Heart right ventricle (tissue), 16 donors: ENCODE data around the gene OCA2. TPM values are rescaled to one million over a fixed set of nuclear protein-coding genes. Genes with fewer than 3 reads are reported as not detected.

ENCODE experiments used
- ATAC-seq, 8 donors: fragments of 200-7000 bp; cut with Tn5 transposase; one replicate each; pipeline ENCODE4 v1.9.1; 2020; ENCODE audit warnings: mild to moderate bottlenecking in 8 of 8, moderate library complexity in 8 of 8, moderate number of reproducible peaks in 1 of 8
- DNase-seq, 2 donors: peaks; one replicate each; pipeline ENCODE4 v3.0.0-alpha.2; 2020
- H3K27ac ChIP-seq, 10 donors: fragments of 200-600 bp; sonication (generic) in 2 of 10; one replicate each; pipeline versions ENCODE4 v1.5.0 to v1.8.0; 2020 to 2022; ENCODE audit warnings: mild to moderate bottlenecking in 3 of 10
- H3K27me3 ChIP-seq, 7 donors: fragments of 200-600 bp; one replicate each; pipeline ENCODE4 v1.8.0; 2021 to 2022; ENCODE audit warnings: mild to moderate bottlenecking in 2 of 7
- H3K36me3 ChIP-seq, 9 donors: fragments of 200-600 bp; sonication (generic) in 1 of 9; one replicate each; pipeline versions ENCODE4 v1.5.0 to v1.8.0; 2020 to 2022; ENCODE audit warnings: mild to moderate bottlenecking in 2 of 9
- H3K4me1 ChIP-seq, 9 donors: fragments of 200-600 bp; sonication (generic) in 1 of 9; one replicate each; pipeline versions ENCODE4 v1.5.0 to v1.8.0; 2020 to 2022; ENCODE audit warnings: mild to moderate bottlenecking in 4 of 9
- H3K4me3 ChIP-seq, 10 donors: fragments of 200-600 bp; sonication (generic) in 2 of 10; one replicate each; pipeline versions ENCODE4 v1.5.0 to v1.8.0; 2020 to 2022; ENCODE audit warnings: mild to moderate bottlenecking in 7 of 10, moderate library complexity in 2 of 10
- H3K9me3 ChIP-seq, 11 donors: fragments of 200-600 bp in 10 of 11; sonication (generic) in 2 of 11; one replicate each; pipeline versions ENCODE4 v1.5.0 to v1.8.0; 2013 to 2022; ENCODE audit warnings: mild to moderate bottlenecking in 2 of 11, control low read depth in 1 of 11, moderate library complexity in 1 of 11
- CTCF ChIP-seq, 9 donors: fragments of 200-600 bp; sonication (generic) in 2 of 9; IDR thresholded peaks; one replicate each; pipeline versions ENCODE4 v1.5.0 to v1.8.0; 2021 to 2022; ENCODE audit warnings: antibody characterized with exemption in 9 of 9, mild to moderate bottlenecking in 5 of 9, moderate library complexity in 1 of 9
- WGBS, 2 donors: extraction: QIAGEN DNeasy Blood & Tissue Kit; methylation state at CpG; one replicate each; pipeline ENCODE4 v1.1.7; 2013; ENCODE audit warnings: inconsistent platforms in 1 of 2; 5-methylcytosine and 5-hydroxymethylcytosine counted together
- intact Hi-C, 10 donors: fragments of 100-400 bp; cut with DNase I; formaldehyde crosslinking; loops; one replicate each; pipeline versions ENCODE4 v1.11.1 to v1.14.2; 2022
- polyA plus RNA-seq, 2 donors: library from polyadenylated mRNA; stranded (reverse); fragments of 200-250 nt; gene quantifications; one replicate each; pipeline ENCODE4 v1.2.3, GENCODE V29; 2013
- total RNA-seq, 10 donors: library from RNA; stranded (reverse); fragmentation: NEBNext Ultra II Directional in 3 of 10; extraction: Animal tissue kit (Norgen Biotek cat#: 25700) in 3 of 10; gene quantifications; one replicate each; pipeline versions ENCODE4 v1.2.1 to v1.2.4, GENCODE V29; 2021 to 2023
- donor health status: Arrhythmogenic right ventricular cardiomyopathy.
- donor health status: ischemic (EF 13 %, LVEDD 7.1; RV severe dilation, severe dysfunction).
- donor health status: healthy with polysubstance abuse.
- donor health status: DM: no; HTN: yes; CAD: no.
- donor health status: DM: no; HTN: no; CAD: no.
- donor health status: ischemic (EF 25% LVEDD 6.9; RV normal size, moderate dysfunction).
- donor health status: ischemic (EF 25% LVEDD 5.7; RV mildly dilated, moderate dysfunction).
- donor health status: healthy.
- donor health status: DM: yes; HTN: yes; CAD: no.
- donor health status: Ischemic cardiomyopathy.
- donor health status: ischemic (EF 35%, LVEDD 5.7; RV mildly dilated, moderate dysfunction).
- donor health status: nonischemic (EF 11% LVEDD 7.7; RV severe dilation, severe dysfunction).
- donor health status: DM: yes; HTN: yes; CAD: no.
- donor health status: PGD.
- donor health status: ischemic (EF 29% LVEDD 5.4; RV normal size, mild dysfunction).
- donor health status: nonischemic (EF 23%, LVEDD 6.1; RV moderate dilation, normal function).

The OCA2 gene
- total and polyA plus RNA-seq, 12 donors, result 0.04 to 0.32 (median 0.17) TPM; not detected in 6

GRCh38 chr15:27935328-27935727 is 163.8 kb downstream of the OCA2 start:
- Histone ChIP-seq H3K9me3 (peaks cover 0 to 37% (median 16%) of the 10 kb centered on the region in 11 donors), H3K4me3 (no peak overlapping the region), H3K27ac (no peak overlapping the region), H3K36me3 (no peaks in the 10 kb centered on the region), H3K27me3 (peaks cover 0 to 12% (median 4%) of the 10 kb centered on the region in 7 donors), H3K4me1 (no peaks in the 10 kb centered on the region)
- ATAC-seq (no peak), DNase-seq (no peak)
- intact Hi-C loops, result no loop called here
- 71 to 81% methylated on average over 4 of the region's 4 CpGs for WGBS, 2 donors
- TF ChIP-seq CTCF (IDR thresholded peaks at IDR 0.05), result no peak

GRCh38 chr15:27934782-27935181 is 164.3 kb downstream of the OCA2 start:
- DNase-seq (no peak), ATAC-seq (no peak)
- TF ChIP-seq CTCF (IDR thresholded peaks at IDR 0.05), result no peak
- no peak overlapping the region for H3K4me3 ChIP-seq
- no peaks in the 10 kb centered on the region for H3K4me1 ChIP-seq
- H3K27me3 ChIP-seq, result peaks cover 0 to 12% (median 4%) of the 10 kb centered on the region in 7 donors
- 54 to 61% methylated on average over 9 of the region's 9 CpGs for WGBS, 2 donors
- intact Hi-C loops, result no loop called here
- H3K27ac ChIP-seq, result no peak overlapping the region
- peaks cover 0 to 38% (median 16%) of the 10 kb centered on the region in 11 donors for H3K9me3 ChIP-seq
- no peaks in the 10 kb centered on the region for H3K36me3 ChIP-seq

- 89 to 93% methylated on average over 6 of the region's 6 CpGs for WGBS, 2 donors
- no peak for ATAC-seq
- Histone ChIP-seq H3K9me3 (peaks cover 0 to 38% (median 16%) of the 10 kb centered on the region in 11 donors), H3K27ac (no peak overlapping the region), H3K27me3 (peaks cover 0 to 12% (median 4%) of the 10 kb centered on the region in 7 donors), H3K4me1 (no peaks in the 10 kb centered on the region), H3K36me3 (no peaks in the 10 kb centered on the region), H3K4me3 (no peak overlapping the region)
- no peak for TF ChIP-seq CTCF (IDR thresholded peaks at IDR 0.05)
- no peak for DNase-seq
- intact Hi-C loops, result no loop called here
These were observed 165.6 kb downstream of the OCA2 start for GRCh38 chr15:27933562-27933961.

- Histone ChIP-seq H3K36me3 (no peaks in the 10 kb centered on the region), H3K27ac (no peak overlapping the region), H3K4me3 (no peak overlapping the region), H3K27me3 (peaks cover 0 to 8% (median 0%) of the 10 kb centered on the region in 7 donors), H3K9me3 (peaks cover 0 to 38% (median 16%) of the 10 kb centered on the region in 11 donors), H3K4me1 (no peaks in the 10 kb centered on the region)
- intact Hi-C loops, result no loop called here
- 84 to 91% methylated on average over 3 of the region's 3 CpGs for WGBS, 2 donors
- DNase-seq (no peak), ATAC-seq (no peak)
- TF ChIP-seq CTCF (IDR thresholded peaks at IDR 0.05), result no peak
These were observed 166.5 kb downstream of the OCA2 start for GRCh38 chr15:27932600-27932999.
